ENCODE results near the gene GNLY. TPM values are rescaled to one million over a fixed set of nuclear protein-coding genes. Genes with fewer than 3 reads are reported as not detected.
"Not testable (repeated sequence)": the region's sequence is repeated elsewhere in the genome, so short reads cannot be mapped to it uniquely, and the experiment has no call there.

The GNLY gene
- total and polyA plus RNA-seq, 9 donors: 0.31 to 3.0 (median 0.68) TPM

- H3K4me1 ChIP-seq (ENCODE audit: control insufficient read depth, insufficient read depth, low read length): peaks cover 10% of the 10 kb centered on the region
- H3K27ac ChIP-seq (ENCODE audit: low read length): no peak overlapping the region
- 92% methylated on average over 22 of the region's 23 CpGs for WGBS (ENCODE audit: insufficient coverage)
- no peaks in the 10 kb centered on the region for H3K27me3 ChIP-seq (ENCODE audit: control insufficient read depth, insufficient read depth, low read length)
- no peaks in the 10 kb centered on the region for H3K9me3 ChIP-seq (replicated peaks; ENCODE audit: control insufficient read depth, low read depth, low read length)
- no peak overlapping the region for H3K4me3 ChIP-seq (ENCODE audit: low read length)
- peaks cover 5% of the 10 kb centered on the region for H3K36me3 ChIP-seq (ENCODE audit: control insufficient read depth, insufficient read depth, low read length)
- no peak for DNase-seq
Measured at GRCh38 chr2:85663594-85664565, 30.3 kb upstream of the GNLY start.

GRCh38 chr2:85665264-85665937 lies 28.8 kb upstream of the GNLY start:
- 54% methylated on average over 9 of the region's 11 CpGs for WGBS (ENCODE audit: insufficient coverage)
- no peak overlapping the region for H3K27ac ChIP-seq (ENCODE audit: low read length)
- H3K4me3 ChIP-seq (ENCODE audit: low read length): no peak overlapping the region
- peaks cover 10% of the 10 kb centered on the region for H3K4me1 ChIP-seq (ENCODE audit: control insufficient read depth, insufficient read depth, low read length)
- no peaks in the 10 kb centered on the region for H3K9me3 ChIP-seq (replicated peaks; ENCODE audit: control insufficient read depth, low read depth, low read length)
- H3K36me3 ChIP-seq (ENCODE audit: control insufficient read depth, insufficient read depth, low read length): no peaks in the 10 kb centered on the region
- DNase-seq: no peak
- H3K27me3 ChIP-seq (ENCODE audit: control insufficient read depth, insufficient read depth, low read length): no peaks in the 10 kb centered on the region

- Histone ChIP-seq H3K4me1 (ENCODE audit: control insufficient read depth, insufficient read depth, low read length) (peaks cover 10% of the 10 kb centered on the region), H3K36me3 (ENCODE audit: control insufficient read depth, insufficient read depth, low read length) (no peaks in the 10 kb centered on the region), H3K27me3 (ENCODE audit: control insufficient read depth, insufficient read depth, low read length) (no peaks in the 10 kb centered on the region), H3K9me3 (replicated peaks; ENCODE audit: control insufficient read depth, low read depth, low read length) (no peaks in the 10 kb centered on the region), H3K27ac (ENCODE audit: low read length) (no peak overlapping the region), H3K4me3 (ENCODE audit: low read length) (no peak overlapping the region)
- DNase-seq: no peak
- 93% methylated on average over 4 of the region's 6 CpGs for WGBS (ENCODE audit: insufficient coverage)
Measured at GRCh38 chr2:85666016-85666415, 28.1 kb upstream of the GNLY start.

DNA sequence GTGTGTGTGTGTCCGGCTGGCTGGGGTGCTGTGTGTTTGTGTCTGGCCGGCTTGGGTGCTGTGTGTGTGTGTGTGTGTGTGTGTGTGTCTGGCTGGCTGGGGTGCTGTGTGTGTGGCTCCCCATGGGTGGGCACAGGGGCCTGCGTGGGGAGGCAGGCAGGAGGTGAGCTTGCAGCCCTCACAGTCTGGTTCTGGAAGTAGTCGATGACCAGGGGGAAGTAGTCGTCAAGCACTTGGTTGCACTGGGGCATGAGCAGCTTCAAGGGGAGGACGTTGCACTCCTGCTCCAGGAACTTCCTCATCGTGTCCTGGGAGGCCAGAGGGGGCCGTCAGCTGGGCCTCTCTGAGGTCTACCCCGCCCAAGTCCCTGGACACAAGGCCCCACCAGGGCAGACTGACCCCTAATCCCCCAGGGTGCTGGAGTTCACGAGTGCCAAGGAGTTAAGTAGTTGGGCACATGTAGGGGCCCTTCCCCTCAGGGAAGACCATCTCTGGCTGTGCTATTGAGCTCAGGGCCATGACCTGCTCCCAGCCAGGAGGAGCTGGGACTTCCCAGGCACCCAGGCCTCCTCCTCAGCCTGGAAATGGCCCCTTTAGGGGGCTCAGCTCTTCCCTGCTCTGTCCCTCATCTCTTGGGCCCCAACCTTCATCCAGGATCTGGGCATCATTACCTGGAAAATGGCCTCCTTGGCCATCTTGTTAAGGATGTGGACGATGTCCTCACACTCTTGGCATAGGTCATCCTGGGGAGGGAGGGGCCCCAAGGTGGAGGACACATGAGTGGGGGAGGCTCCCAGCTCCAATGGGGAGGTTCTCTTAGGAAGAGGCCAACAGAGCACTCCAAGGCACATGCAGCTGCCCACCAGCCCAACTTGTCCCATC lies 27.5 kb upstream of the GNLY start:
- 62% methylated on average over 6 of the region's 11 CpGs for WGBS (ENCODE audit: insufficient coverage)
- H3K4me3 ChIP-seq (ENCODE audit: low read length): no peak overlapping the region
- peak; percentile 19 for DNase-seq
- H3K36me3 ChIP-seq (ENCODE audit: control insufficient read depth, insufficient read depth, low read length): no peaks in the 10 kb centered on the region
- peaks cover 4% of the 10 kb centered on the region for H3K4me1 ChIP-seq (ENCODE audit: control insufficient read depth, insufficient read depth, low read length)
- no peaks in the 10 kb centered on the region for H3K9me3 ChIP-seq (replicated peaks; ENCODE audit: control insufficient read depth, low read depth, low read length)
- no peak overlapping the region for H3K27ac ChIP-seq (ENCODE audit: low read length)
- H3K27me3 ChIP-seq (ENCODE audit: control insufficient read depth, insufficient read depth, low read length): no peaks in the 10 kb centered on the region

DNA sequence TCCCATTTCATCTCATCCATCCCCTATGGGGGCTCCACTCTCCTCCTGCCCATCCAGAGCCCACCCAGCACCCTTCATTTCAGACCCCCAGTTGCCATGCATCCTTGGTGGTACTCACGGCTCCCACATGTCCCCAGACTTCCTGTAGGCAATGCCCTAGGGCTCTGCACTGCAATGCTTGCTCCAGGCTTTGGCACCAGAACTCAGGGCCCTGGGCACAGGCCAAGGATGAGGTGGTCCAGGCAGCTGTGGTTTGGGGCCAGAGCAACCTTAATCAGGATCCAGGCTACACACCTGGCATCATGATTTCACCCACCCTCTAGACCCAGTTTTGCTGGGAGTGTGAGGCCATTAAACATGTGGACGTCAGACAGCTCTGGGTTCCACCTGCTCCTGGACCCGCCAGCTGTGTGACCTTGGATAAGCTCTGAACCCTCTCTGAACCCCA lies 26.6 kb upstream of the GNLY start:
- no peak for DNase-seq
- no peaks in the 10 kb centered on the region for H3K36me3 ChIP-seq (ENCODE audit: control insufficient read depth, insufficient read depth, low read length)
- no peaks in the 10 kb centered on the region for H3K9me3 ChIP-seq (replicated peaks; ENCODE audit: control insufficient read depth, low read depth, low read length)
- H3K4me3 ChIP-seq (ENCODE audit: low read length): no peak overlapping the region
- H3K4me1 ChIP-seq (ENCODE audit: control insufficient read depth, insufficient read depth, low read length): no peaks in the 10 kb centered on the region
- H3K27ac ChIP-seq (ENCODE audit: low read length): no peak overlapping the region
- WGBS (ENCODE audit: insufficient coverage): 57% methylated on average over 3 of the region's 3 CpGs
- no peaks in the 10 kb centered on the region for H3K27me3 ChIP-seq (ENCODE audit: control insufficient read depth, insufficient read depth, low read length)

GRCh38 chr2:85668009-85668856 lies 25.9 kb upstream of the GNLY start, which contains the start of gene SFTPB:
SFTPB (minus strand) TSS chr2:85668199; CDS start chr2:85668183, 16 bp downstream.
- WGBS (ENCODE audit: insufficient coverage): 82% methylated on average over 4 of the region's 5 CpGs
- no peak within 1 kb of the TSS for H3K4me3 ChIP-seq (ENCODE audit: low read length)
- H3K9me3 ChIP-seq (replicated peaks; ENCODE audit: control insufficient read depth, low read depth, low read length): no peaks in the 10 kb centered on the region
- no peaks in the 10 kb centered on the region for H3K36me3 ChIP-seq (ENCODE audit: control insufficient read depth, insufficient read depth, low read length)
- DNase-seq: no peak
- H3K27ac ChIP-seq (ENCODE audit: low read length): no peak within 1 kb of the TSS
- H3K4me1 ChIP-seq (ENCODE audit: control insufficient read depth, insufficient read depth, low read length): no peaks in the 10 kb centered on the region
- H3K27me3 ChIP-seq (ENCODE audit: control insufficient read depth, insufficient read depth, low read length): no peaks in the 10 kb centered on the region

GRCh38 chr2:85668857-85669142 lies 25.4 kb upstream of the GNLY start:
- H3K4me3 ChIP-seq (ENCODE audit: low read length): no peak overlapping the region
- no peaks in the 10 kb centered on the region for H3K4me1 ChIP-seq (ENCODE audit: control insufficient read depth, insufficient read depth, low read length)
- no peaks in the 10 kb centered on the region for H3K27me3 ChIP-seq (ENCODE audit: control insufficient read depth, insufficient read depth, low read length)
- no CpG with 5 or more reads among the region's 3 CpGs for WGBS (ENCODE audit: insufficient coverage)
- no peaks in the 10 kb centered on the region for H3K36me3 ChIP-seq (ENCODE audit: control insufficient read depth, insufficient read depth, low read length)
- no peak for DNase-seq
- H3K27ac ChIP-seq (ENCODE audit: low read length): no peak overlapping the region
- no peaks in the 10 kb centered on the region for H3K9me3 ChIP-seq (replicated peaks; ENCODE audit: control insufficient read depth, low read depth, low read length)

DNA sequence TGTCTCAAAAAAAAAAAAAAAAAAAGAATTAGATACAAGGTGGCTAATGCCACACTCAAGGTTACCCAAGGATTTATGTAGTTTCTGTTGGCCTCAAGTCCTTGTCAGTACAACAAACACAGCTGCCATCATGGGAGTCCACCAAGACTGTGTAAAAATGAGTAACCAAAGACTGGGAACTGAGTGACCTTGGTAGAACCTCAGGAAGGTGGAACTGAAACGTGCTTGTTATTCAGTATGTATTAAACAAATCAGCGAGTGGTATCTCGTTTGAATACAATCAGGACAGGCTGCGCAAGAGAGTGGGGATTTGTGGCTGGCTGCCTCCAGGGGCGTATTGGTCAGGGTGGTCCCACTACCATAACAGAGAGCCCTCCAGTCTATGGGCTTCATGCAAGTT lies 24.6 kb upstream of the GNLY start:
- WGBS (ENCODE audit: insufficient coverage): 87% methylated on average over 3 of the region's 5 CpGs
- DNase-seq: no peak
- H3K4me3 ChIP-seq (ENCODE audit: low read length): no peak overlapping the region
- no peaks in the 10 kb centered on the region for H3K36me3 ChIP-seq (ENCODE audit: control insufficient read depth, insufficient read depth, low read length)
- no peaks in the 10 kb centered on the region for H3K9me3 ChIP-seq (replicated peaks; ENCODE audit: control insufficient read depth, low read depth, low read length)
- H3K27ac ChIP-seq (ENCODE audit: low read length): no peak overlapping the region
- H3K27me3 ChIP-seq (ENCODE audit: control insufficient read depth, insufficient read depth, low read length): no peaks in the 10 kb centered on the region
- no peaks in the 10 kb centered on the region for H3K4me1 ChIP-seq (ENCODE audit: control insufficient read depth, insufficient read depth, low read length)

- not testable (repeated sequence) for H3K4me3 ChIP-seq (ENCODE audit: low read length); DNase-seq; H3K4me1 ChIP-seq (ENCODE audit: control insufficient read depth, insufficient read depth, low read length); H3K27me3 ChIP-seq (ENCODE audit: control insufficient read depth, insufficient read depth, low read length); H3K9me3 ChIP-seq (replicated peaks; ENCODE audit: control insufficient read depth, low read depth, low read length); H3K36me3 ChIP-seq (ENCODE audit: control insufficient read depth, insufficient read depth, low read length); H3K27ac ChIP-seq (ENCODE audit: low read length)
- WGBS (ENCODE audit: insufficient coverage): 92% methylated on average over 10 of the region's 13 CpGs
Measured at GRCh38 chr2:85670416-85670815, 23.7 kb upstream of the GNLY start.
